Right atrium auricular region (tissue), 2 donors: ENCODE results near the gene CORO2A. TPM values are rescaled to one million over a fixed set of nuclear protein-coding genes. Genes with fewer than 3 reads are reported as not detected.
A peak's percentile ranks its signal among the peaks of the same experiment; 100 is the strongest.
"Not testable (repeated sequence)": the region's sequence is repeated elsewhere in the genome, so short reads cannot be mapped to it uniquely, and the experiment has no call there.

Experiments used
- DNase-seq: peaks from one replicate; pipeline ENCODE4 v3.0.0-alpha.2; 2019; ENCODE audit warnings: low spot score
- H3K27ac ChIP-seq, 2 donors: fragments of 200-600 bp; sonication (generic); 1 replicate in 1 of 2; 2 replicates in 1 of 2; pipeline ENCODE4 v1.5.1; 2016 to 2019
- H3K27me3 ChIP-seq, 2 donors: fragments of 200-600 bp; sonication (generic); one replicate each; pipeline versions ENCODE4 v1.5.1 to v1.6.0; 2017 to 2019
- H3K36me3 ChIP-seq: fragments of 200-600 bp; sonication (generic); one replicate; pipeline ENCODE4 v1.5.1; 2016
- H3K4me1 ChIP-seq, 2 donors: fragments of 200-600 bp; sonication (generic); one replicate each; pipeline versions ENCODE4 v1.5.1 to v1.6.0; 2017 to 2019
- H3K4me3 ChIP-seq, 2 donors: fragments of 200-600 bp; sonication (generic); 1 replicate in 1 of 2; 2 replicates in 1 of 2; pipeline ENCODE4 v1.5.1; 2017 to 2019; ENCODE audit warnings: mild to moderate bottlenecking in 1 of 2, moderate library complexity in 1 of 2
- H3K9me3 ChIP-seq, 2 donors: fragments of 200-600 bp; sonication (generic); one replicate each; pipeline ENCODE4 v1.5.1; 2019
- CTCF ChIP-seq, 2 donors: fragments of 200-600 bp; sonication (generic); IDR thresholded peaks; one replicate each; pipeline ENCODE4 v1.5.1; 2019; ENCODE audit warnings: antibody characterized with exemption in 2 of 2
- microRNA-seq, 2 donors: library from miRNA; unstranded; fragments of <30 nt; microRNA quantifications; one replicate each; pipeline ENCODE4, GENCODE V29; 2016 to 2017; ENCODE audit warnings: borderline number of aligned reads in 2 of 2, borderline replicate concordance in 1 of 2
- total RNA-seq, 2 donors: library from RNA; depleted of rRNA; stranded (reverse); fragments of >200 nt; gene quantifications; one replicate each; pipeline ENCODE4 v1.1.0, GENCODE V29; 2016

Gene CORO2A
- total RNA-seq, 2 donors from 2014 or later = 0.39 to 0.44 TPM

- Histone ChIP-seq H3K36me3 (peaks cover 34% of the 10 kb centered on the region), H3K4me3 (no peak overlapping the region), H3K27ac (no peak overlapping the region), H3K27me3 (no peaks in the 10 kb centered on the region), H3K4me1 (no peaks in the 10 kb centered on the region), H3K9me3 (no peaks in the 10 kb centered on the region)
- no peak for TF ChIP-seq CTCF (IDR thresholded peaks at IDR 0.05)
- DNase-seq = no peak
Observed at GRCh38 chr9:98080326-98080725, 112.1 kb downstream of the CORO2A start.

GRCh38 chr9:98078895-98079294 lies 113.5 kb downstream of the CORO2A start:
- H3K4me3 ChIP-seq = no peak overlapping the region
- H3K27me3 ChIP-seq = no peaks in the 10 kb centered on the region
- H3K27ac ChIP-seq = no peak overlapping the region
- no peak for DNase-seq
- H3K36me3 ChIP-seq = peaks cover 34% of the 10 kb centered on the region
- no peaks in the 10 kb centered on the region for H3K9me3 ChIP-seq
- peaks cover 0 to 11% of the 10 kb centered on the region in 2 donors for H3K4me1 ChIP-seq
- no peak for TF ChIP-seq CTCF (IDR thresholded peaks at IDR 0.05)

GRCh38 chr9:98076514-98076890 lies 115.9 kb downstream of the CORO2A start:
- H3K4me3 ChIP-seq, DNase-seq, H3K27ac ChIP-seq, H3K9me3 ChIP-seq, H3K27me3 ChIP-seq: not testable (repeated sequence)
- Histone ChIP-seq H3K4me1 (peaks cover 0 to 11% of the 10 kb centered on the region in 2 donors), H3K36me3 (peaks cover 27% of the 10 kb centered on the region)

GRCh38 chr9:98075332-98075805 lies 117.1 kb downstream of the CORO2A start:
- H3K4me1 ChIP-seq = peaks cover 0 to 11% of the 10 kb centered on the region in 2 donors
- H3K4me3 ChIP-seq = no peak overlapping the region
- no peak overlapping the region for H3K27ac ChIP-seq
- H3K36me3 ChIP-seq = peaks cover 15% of the 10 kb centered on the region
- no peaks in the 10 kb centered on the region for H3K9me3 ChIP-seq
- no peak for DNase-seq
- TF ChIP-seq CTCF (IDR thresholded peaks at IDR 0.05) = no peak
- H3K27me3 ChIP-seq = no peaks in the 10 kb centered on the region

GRCh38 chr9:98074115-98074990 lies 118.1 kb downstream of the CORO2A start:
- peaks cover 0 to 11% of the 10 kb centered on the region in 2 donors for H3K4me1 ChIP-seq
- no peak overlapping the region for H3K4me3 ChIP-seq
- peak; percentile 78 to 97 for TF ChIP-seq CTCF (IDR thresholded peaks at IDR 0.05)
- peak; percentile 64 for DNase-seq
- peaks cover 15% of the 10 kb centered on the region for H3K36me3 ChIP-seq
- no peak overlapping the region for H3K27ac ChIP-seq
- H3K27me3 ChIP-seq = no peaks in the 10 kb centered on the region
- no peaks in the 10 kb centered on the region for H3K9me3 ChIP-seq

- Histone ChIP-seq H3K4me3 (no peak overlapping the region), H3K36me3 (no peaks in the 10 kb centered on the region), H3K9me3 (no peaks in the 10 kb centered on the region), H3K4me1 (peaks cover 0 to 11% of the 10 kb centered on the region in 2 donors), H3K27me3 (no peaks in the 10 kb centered on the region), H3K27ac (no peak overlapping the region)
- no peak for DNase-seq
- TF ChIP-seq CTCF (IDR thresholded peaks at IDR 0.05) = no peak
Observed at GRCh38 chr9:98071737-98072136, 120.7 kb downstream of the CORO2A start.

Small RNA genes within 50 kb of the gene (microRNA-seq; reads per million reads assigned to microRNA genes)
- 0 reads per million in 2 donors for gene MIR6854

Other genes with a start within 250 kb of the CORO2A start
- gene ANP32B, start 209.3 kb downstream of the CORO2A start, total RNA-seq = 10 to 100 TPM; 19.5 to 26.8 TPM
- 10 to 100 TPM; 27.4 to 35.5 TPM for gene NANS, start 135.9 kb downstream of the CORO2A start, total RNA-seq
- 1 to 10 TPM; 1.8 to 2.0 TPM for gene TRIM14, start 73.4 kb downstream of the CORO2A start, total RNA-seq
- gene TBC1D2, start 63.0 kb upstream of the CORO2A start, total RNA-seq = 1 to 10 TPM; 2.6 to 4.6 TPM